ENCODE data around the gene ZNF428.

ZNF428 gene

GRCh38 chr19:43595999-43596841 lies 23.2 kb downstream of the ZNF428 start, which contains the start of the genes IRGQ and ZNF576:
TSS of gene IRGQ (minus strand) at chr19:43596134. CDS start at chr19:43595338, 796 bp downstream.
TSS of gene ZNF576 (plus strand) at chr19:43596595. CDS start at chr19:43597109, 514 bp downstream.
- Histone ChIP-seq H3K9me3 (replicated peaks in 1 of 11) (no peaks in the 10 kb centered on the region), H3K4me2 (peak within 1 kb of the TSS; percentile 94 to 99 (median 99)), H3K36me3 (peaks cover 58 to 72% (median 63%) of the 10 kb centered on the region in 11 experiments), H3K27ac (peak within 1 kb of the TSS; percentile 86 to 98 (median 93)), H3K4me3 (peak within 1 kb of the TSS; percentile 76 to 90 (median 82)), H3K27me3 (no peaks in the 10 kb centered on the region), H3K9ac (peak within 1 kb of the TSS; percentile 87 to 98 (median 92)), H4K20me1 (peaks cover 0 to 58% (median 34%) of the 10 kb centered on the region in 11 experiments; a peak in 17 of 22 replicates), H3K4me1 (peaks cover 34 to 50% (median 41%) of the 10 kb centered on the region in 10 experiments)
- no peak for TF ChIP-seq Cebpa-rat (IDR thresholded peaks at IDR 0.05)

GRCh38 chr19:43595605-43595998 lies 23.8 kb downstream of the ZNF428 start:
- peak overlapping the region; percentile 76 to 90 (median 82) for H3K4me3 ChIP-seq
- no peaks in the 10 kb centered on the region for H3K27me3 ChIP-seq
- H3K27ac ChIP-seq: peak overlapping the region; percentile 85 to 98 (median 91)
- H3K9me3 ChIP-seq (replicated peaks in 1 of 11): no peaks in the 10 kb centered on the region
- H3K4me2 ChIP-seq: peak overlapping the region; percentile 89 to 99 (median 96)
- peaks cover 33 to 53% (median 45%) of the 10 kb centered on the region in 10 experiments for H3K4me1 ChIP-seq
- TF ChIP-seq Cebpa-rat (IDR thresholded peaks at IDR 0.05): no peak
- peaks cover 0 to 65% (median 32%) of the 10 kb centered on the region in 11 experiments; a peak in 17 of 22 replicates for H4K20me1 ChIP-seq
- peaks cover 56 to 72% (median 63%) of the 10 kb centered on the region in 11 experiments for H3K36me3 ChIP-seq
- H3K9ac ChIP-seq: peak overlapping the region; percentile 87 to 98 (median 92)

GRCh38 chr19:43594710-43595604 lies 24.5 kb downstream of the ZNF428 start:
- Histone ChIP-seq H3K9me3 (replicated peaks in 1 of 11) (no peaks in the 10 kb centered on the region), H3K4me2 (peak overlapping the region; percentile 89 to 99 (median 96)), H3K4me3 (peak overlapping the region; percentile 76 to 90 (median 82)), H3K27me3 (no peaks in the 10 kb centered on the region), H3K4me1 (peaks cover 39 to 59% (median 51%) of the 10 kb centered on the region in 10 experiments), H3K27ac (peak overlapping the region; percentile 85 to 98 (median 91)), H3K36me3 (peaks cover 54 to 72% (median 63%) of the 10 kb centered on the region in 11 experiments), H4K20me1 (peaks cover 0 to 71% (median 32%) of the 10 kb centered on the region in 11 experiments; a peak in 17 of 22 replicates), H3K9ac (peak overlapping the region; percentile 87 to 98 (median 92))
- no peak for TF ChIP-seq Cebpa-rat (IDR thresholded peaks at IDR 0.05)

GRCh38 chr19:43594081-43594697 lies 25.2 kb downstream of the ZNF428 start:
- peak overlapping the region; percentile 76 to 90 (median 82) for H3K4me3 ChIP-seq
- H3K4me2 ChIP-seq: peak overlapping the region; percentile 89 to 99 (median 96)
- H3K4me1 ChIP-seq: peaks cover 41 to 66% (median 54%) of the 10 kb centered on the region in 10 experiments
- peaks cover 54 to 72% (median 62%) of the 10 kb centered on the region in 11 experiments for H3K36me3 ChIP-seq
- H3K27me3 ChIP-seq: no peaks in the 10 kb centered on the region
- H3K9me3 ChIP-seq (replicated peaks in 1 of 11): no peaks in the 10 kb centered on the region
- TF ChIP-seq Cebpa-rat (IDR thresholded peaks at IDR 0.05): no peak
- H3K9ac ChIP-seq: peak overlapping the region; percentile 87 to 98 (median 92)
- peak overlapping the region in 10 of 11 experiments; percentile 86 to 98 (median 92); a peak in 19 of 22 replicates for H3K27ac ChIP-seq
- peaks cover 0 to 74% (median 32%) of the 10 kb centered on the region in 11 experiments; a peak in 17 of 22 replicates for H4K20me1 ChIP-seq

GRCh38 chr19:43592800-43593350 lies 26.6 kb downstream of the ZNF428 start:
- Histone ChIP-seq H3K4me1 (peaks cover 28 to 54% (median 42%) of the 10 kb centered on the region in 10 experiments), H3K4me2 (peak overlapping the region in 5 of 11 experiments; percentile 91 to 99 (median 93); a peak in 6 of 22 replicates), H3K9ac (peak overlapping the region in 9 of 11 experiments; percentile 53 to 98 (median 92); a peak in 11 of 22 replicates), H3K27me3 (no peaks in the 10 kb centered on the region), H3K4me3 (no peak overlapping the region), H3K9me3 (replicated peaks in 1 of 11) (no peaks in the 10 kb centered on the region), H3K27ac (0 out of 22 replicates have a peak overlapping the region, but pooled peaks of 3 of the 11 experiments have one; percentile 8 to 16 (median 8)), H3K36me3 (peaks cover 51 to 67% (median 59%) of the 10 kb centered on the region in 11 experiments), H4K20me1 (peaks cover 0 to 66% (median 32%) of the 10 kb centered on the region in 11 experiments; a peak in 17 of 22 replicates)
- TF ChIP-seq Cebpa-rat (IDR thresholded peaks at IDR 0.05): no peak

- H3K4me2 ChIP-seq: no peak overlapping the region
- no peak for TF ChIP-seq Cebpa-rat (IDR thresholded peaks at IDR 0.05)
- H3K4me1 ChIP-seq: peaks cover 21 to 47% (median 35%) of the 10 kb centered on the region in 10 experiments
- no peak overlapping the region for H3K27ac ChIP-seq
- H3K9ac ChIP-seq: peak overlapping the region in 3 of 11 experiments; percentile 87 to 98 (median 92); a peak in 5 of 22 replicates
- H3K27me3 ChIP-seq: no peaks in the 10 kb centered on the region
- H3K9me3 ChIP-seq (replicated peaks in 1 of 11): no peaks in the 10 kb centered on the region
- H3K36me3 ChIP-seq: peaks cover 52 to 69% (median 63%) of the 10 kb centered on the region in 11 experiments
- peaks cover 0 to 59% (median 32%) of the 10 kb centered on the region in 11 experiments; a peak in 17 of 22 replicates for H4K20me1 ChIP-seq
- H3K4me3 ChIP-seq: no peak overlapping the region
These were observed 27.3 kb downstream of the ZNF428 start for GRCh38 chr19:43591904-43592772.

- no peak overlapping the region for H3K9ac ChIP-seq
- no peak for TF ChIP-seq Cebpa-rat (IDR thresholded peaks at IDR 0.05)
- peaks cover 63 to 89% (median 80%) of the 10 kb centered on the region in 11 experiments for H3K36me3 ChIP-seq
- H4K20me1 ChIP-seq: peaks cover 0 to 58% (median 32%) of the 10 kb centered on the region in 11 experiments; a peak in 17 of 22 replicates
- peaks cover 0 to 17% (median 9%) of the 10 kb centered on the region in 11 experiments; a peak in 13 of 22 replicates for H3K9me3 ChIP-seq (replicated peaks in 1 of 11)
- H3K27me3 ChIP-seq: no peaks in the 10 kb centered on the region
- H3K27ac ChIP-seq: no peak overlapping the region
- H3K4me3 ChIP-seq: no peak overlapping the region
- H3K4me1 ChIP-seq: peaks cover 37 to 58% (median 50%) of the 10 kb centered on the region in 10 experiments
- H3K4me2 ChIP-seq: peak overlapping the region in 7 of 11 experiments; percentile 10 to 53 (median 28); a peak in 11 of 22 replicates
These were observed 29.8 kb downstream of the ZNF428 start for GRCh38 chr19:43589678-43590077.

Measured in BLaER1 treated with 17β-estradiol and CSF1 and Interleukin-3, amounts not matched to agents 10 nM and 100 nM (cell line).